Hepatic stellate cell (primary cell): ENCODE data around the gene NSMCE1.
A peak's percentile ranks its signal among the peaks of the same experiment; 100 is the strongest.

Source experiments
- DNase-seq: peaks from one replicate; pipeline ENCODE4 v3.0.0; 2011; ENCODE audit warnings: low spot score

The NSMCE1 gene

DNA sequence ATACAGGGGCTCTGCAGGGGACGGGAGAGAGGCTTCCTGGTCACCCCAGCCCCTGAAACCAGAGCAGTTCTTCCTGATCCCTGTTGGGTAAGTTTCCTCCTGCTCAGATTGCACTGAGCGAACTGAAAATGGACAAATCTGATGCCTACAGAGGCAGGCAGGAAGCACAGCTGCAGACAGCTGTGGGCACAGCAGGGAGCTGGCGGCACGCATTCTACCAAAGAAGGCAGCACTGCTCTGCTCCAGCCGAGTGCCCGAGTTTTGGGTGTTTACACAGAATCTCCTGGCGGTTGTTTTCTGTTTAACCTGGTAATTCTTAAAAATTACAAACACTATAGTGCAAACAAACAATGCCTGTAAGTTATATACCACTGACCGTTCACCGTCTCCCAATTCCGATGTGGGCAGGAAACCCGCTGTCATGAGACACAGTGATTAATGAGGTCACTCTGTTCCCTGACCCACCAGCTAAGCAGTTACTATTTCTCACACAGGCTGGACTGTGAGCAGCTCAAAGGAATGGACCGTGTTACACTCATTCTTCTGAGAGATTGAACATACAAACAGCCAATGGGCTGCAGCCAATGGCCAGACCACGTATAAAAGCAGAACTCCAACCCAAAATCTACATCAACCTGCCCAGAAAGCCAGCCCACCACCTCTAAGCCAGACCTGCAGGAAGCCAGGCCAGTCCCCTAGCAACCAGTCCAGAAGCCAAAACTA lies 25.5 kb downstream of the NSMCE1 start:
- peak; percentile 82 for DNase-seq

DNA sequence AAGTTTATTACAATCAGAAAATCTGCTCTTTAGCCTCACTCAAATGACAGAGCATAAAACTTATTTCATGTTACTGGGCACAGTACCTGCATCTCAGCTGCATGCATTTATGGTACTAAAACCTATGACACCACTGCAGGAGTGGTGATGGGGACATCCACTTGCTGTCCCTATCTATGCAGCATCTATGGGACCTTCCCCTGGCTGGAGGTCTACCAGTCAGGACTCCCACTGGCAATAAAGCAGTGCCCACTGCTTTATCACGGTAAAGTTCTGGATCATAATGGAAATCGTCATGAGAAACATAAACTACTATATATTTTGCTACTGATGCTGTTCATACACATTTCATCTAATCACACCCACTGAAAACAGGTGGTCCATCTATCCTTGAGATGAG lies 26.2 kb downstream of the NSMCE1 start:
- no peak for DNase-seq

- DNase-seq = peak; percentile 38
Measured at GRCh38 chr16:27241658-27242057, 26.9 kb downstream of the NSMCE1 start.

DNA sequence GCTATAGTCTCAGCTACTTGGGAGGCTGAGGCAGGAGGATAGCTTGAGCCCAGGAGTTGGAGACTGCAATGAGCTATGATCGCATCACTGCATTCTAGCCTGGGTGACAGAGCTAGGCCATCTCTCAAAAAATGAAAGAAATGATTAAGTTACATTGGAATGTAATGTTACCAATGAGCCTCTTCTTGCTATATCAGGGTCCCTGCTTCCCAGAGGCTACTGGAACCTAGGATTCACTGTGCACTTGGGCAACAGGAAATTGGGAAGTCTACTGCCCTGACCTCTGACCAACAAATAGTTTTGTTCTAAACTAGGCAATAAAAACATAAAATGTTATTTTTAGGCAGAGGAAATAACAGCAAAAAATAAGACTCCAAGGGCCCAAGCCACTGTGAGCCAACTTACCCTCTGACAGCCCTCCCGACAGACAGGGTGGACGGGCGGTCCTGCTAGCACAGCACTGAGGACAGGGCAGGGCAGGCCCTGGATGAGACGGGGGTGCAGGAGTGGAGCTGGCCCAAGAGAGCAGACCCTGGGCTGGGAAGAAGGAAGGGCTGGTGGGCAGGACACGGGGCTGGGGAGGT lies 27.5 kb downstream of the NSMCE1 start:
- DNase-seq = peak; percentile 75

- DNase-seq = no peak
Measured at GRCh38 chr16:27239906-27240655, 28.5 kb downstream of the NSMCE1 start.

DNA sequence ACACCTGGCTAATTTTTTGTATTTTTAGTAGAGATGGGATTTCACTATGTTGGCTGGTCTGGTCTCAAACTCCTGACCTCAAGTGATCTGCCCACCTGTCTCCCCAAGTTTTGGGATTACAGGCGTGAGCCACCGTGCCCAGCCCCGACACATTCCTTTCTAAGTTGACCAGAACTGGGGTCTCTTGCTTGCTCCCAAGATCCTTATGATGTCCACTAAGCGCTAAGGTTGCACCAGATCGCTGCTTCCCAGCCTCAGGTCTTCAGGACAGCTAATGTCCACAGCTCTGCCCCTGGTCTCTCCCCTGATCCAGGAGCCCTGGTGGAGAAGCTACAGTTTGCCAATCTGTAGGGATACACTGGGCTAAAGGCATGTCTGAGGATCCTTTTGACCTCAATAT lies 29.5 kb downstream of the NSMCE1 start:
- no peak for DNase-seq

DNA sequence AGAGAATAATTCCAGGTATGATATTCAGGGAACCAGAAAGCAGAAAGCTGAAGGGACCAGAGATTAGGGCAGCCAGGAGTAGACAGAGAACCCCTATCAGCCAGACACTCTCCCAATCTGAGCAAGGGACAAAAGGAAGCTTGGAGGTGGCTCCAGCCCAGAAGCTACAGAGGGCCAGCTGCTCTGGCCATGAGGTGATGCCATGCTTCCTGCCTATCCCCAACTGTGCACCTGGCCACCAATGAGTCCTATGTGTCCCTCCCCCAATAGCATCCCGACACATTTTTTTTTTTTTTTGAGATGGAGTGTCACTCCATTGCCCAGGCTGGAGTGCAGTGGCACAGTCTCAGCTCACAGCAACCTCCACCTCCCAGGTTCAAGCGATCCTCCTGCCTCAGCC lies 30.0 kb downstream of the NSMCE1 start:
- DNase-seq = no peak

GRCh38 chr16:27238016-27238587 lies 30.5 kb downstream of the NSMCE1 start:
- no peak for DNase-seq

DNA sequence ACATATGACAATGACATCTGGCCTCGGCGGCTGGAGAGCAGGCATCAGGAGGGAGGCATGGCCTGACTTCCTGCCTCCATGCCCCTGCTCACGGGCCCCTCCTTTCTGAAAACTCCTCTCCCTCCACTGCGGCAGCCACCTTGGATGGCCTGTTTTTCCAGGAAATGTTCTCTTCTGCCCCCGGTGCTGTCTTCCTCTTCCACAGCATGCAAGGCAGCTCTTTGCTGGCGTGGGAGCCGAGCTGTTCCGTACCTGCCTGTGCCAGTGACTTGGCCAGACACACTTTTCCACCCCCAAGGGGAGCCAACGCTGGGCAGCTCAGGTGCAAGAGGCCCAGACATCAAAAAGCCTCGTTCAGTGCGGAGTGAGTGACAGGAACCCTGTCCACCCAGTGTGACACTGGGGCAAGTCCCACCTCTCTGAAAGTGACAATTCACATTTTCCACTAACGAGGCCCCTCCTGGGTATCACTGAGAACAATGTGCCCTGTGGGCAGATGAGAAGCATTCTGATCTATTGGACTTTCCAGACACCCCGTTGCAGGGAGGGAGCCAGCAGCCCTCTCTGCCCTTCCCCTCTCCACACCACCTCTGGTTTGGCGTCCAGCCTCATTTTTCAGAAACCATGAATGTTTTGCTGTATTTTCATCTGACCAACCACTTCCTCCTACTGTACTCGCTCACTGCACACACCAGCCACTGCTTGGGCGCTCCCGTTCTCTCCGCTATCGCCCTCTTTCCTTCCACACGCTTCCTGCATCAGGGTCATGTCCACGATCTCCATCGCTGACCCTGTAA lies 31.2 kb downstream of the NSMCE1 start:
- DNase-seq = no peak

GRCh38 chr16:27236635-27237218 lies 31.8 kb downstream of the NSMCE1 start:
- DNase-seq = no peak

- no peak for DNase-seq
Measured at GRCh38 chr16:27235938-27236245, 32.7 kb downstream of the NSMCE1 start.

DNA sequence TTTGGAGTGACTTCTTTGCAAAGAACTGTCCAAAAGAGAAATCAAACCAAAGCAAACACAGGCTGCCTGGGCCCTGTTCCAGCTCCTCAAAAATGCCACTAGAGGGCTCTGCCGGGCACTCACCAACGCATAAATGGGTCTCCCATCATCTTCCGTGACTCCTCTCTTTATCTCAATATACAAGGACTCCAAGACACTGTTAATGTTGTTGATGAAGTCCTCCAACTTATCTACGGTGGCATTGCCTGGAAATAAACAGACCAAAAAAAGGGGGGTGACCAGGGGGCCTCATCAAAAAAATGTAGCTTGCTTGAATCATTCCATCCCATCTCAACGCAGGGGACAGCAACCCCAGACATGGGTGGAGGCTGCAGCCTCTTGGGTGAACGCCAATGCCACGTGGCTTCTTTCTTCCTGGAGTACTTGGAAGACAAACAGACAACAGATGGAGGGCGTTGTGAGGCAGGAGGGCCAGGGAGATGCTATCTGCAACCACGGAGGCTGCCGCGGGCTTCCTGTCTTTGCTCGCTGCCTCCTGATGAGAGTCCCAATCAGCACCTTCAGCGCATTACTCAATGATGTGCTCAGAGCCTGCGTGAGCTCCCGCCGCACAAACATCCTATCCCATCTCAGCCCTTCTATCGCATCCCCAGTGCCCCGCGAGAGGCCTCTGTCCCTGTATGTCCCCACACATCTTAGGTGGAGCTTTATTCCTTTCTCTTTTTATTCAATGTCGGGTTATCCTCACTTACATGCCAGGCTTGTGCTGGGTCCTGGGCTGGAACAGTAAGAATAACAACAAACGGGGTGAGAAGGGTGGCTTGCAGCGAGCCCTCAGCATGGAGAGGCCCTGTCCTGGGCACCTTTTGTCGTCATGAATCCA lies 33.3 kb downstream of the NSMCE1 start:
- DNase-seq = peak; percentile 82

- no peak for DNase-seq
Measured at GRCh38 chr16:27234603-27235002, 34.0 kb downstream of the NSMCE1 start.

DNA sequence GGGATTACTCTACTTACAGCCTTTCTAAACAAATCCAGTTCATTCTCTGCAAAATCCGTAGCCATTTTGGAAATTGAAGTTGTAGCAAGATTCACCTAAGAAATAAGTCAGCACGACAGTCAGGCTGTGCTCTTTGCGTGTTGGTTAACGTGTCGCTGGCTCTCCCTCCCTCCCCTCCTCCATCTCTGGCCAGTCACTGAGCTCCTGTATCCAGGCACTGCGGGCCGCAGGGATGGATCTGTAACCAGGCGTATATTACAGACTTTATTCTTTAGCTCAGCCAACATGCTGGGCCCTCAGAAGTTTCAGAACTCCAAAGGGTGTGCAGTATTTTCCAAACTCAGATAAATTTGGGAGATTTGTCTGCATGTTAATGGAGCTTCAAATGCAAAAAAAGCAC lies 34.4 kb downstream of the NSMCE1 start:
- no peak for DNase-seq

- DNase-seq = no peak
Measured at GRCh38 chr16:27233731-27234130, 34.8 kb downstream of the NSMCE1 start.

DNA sequence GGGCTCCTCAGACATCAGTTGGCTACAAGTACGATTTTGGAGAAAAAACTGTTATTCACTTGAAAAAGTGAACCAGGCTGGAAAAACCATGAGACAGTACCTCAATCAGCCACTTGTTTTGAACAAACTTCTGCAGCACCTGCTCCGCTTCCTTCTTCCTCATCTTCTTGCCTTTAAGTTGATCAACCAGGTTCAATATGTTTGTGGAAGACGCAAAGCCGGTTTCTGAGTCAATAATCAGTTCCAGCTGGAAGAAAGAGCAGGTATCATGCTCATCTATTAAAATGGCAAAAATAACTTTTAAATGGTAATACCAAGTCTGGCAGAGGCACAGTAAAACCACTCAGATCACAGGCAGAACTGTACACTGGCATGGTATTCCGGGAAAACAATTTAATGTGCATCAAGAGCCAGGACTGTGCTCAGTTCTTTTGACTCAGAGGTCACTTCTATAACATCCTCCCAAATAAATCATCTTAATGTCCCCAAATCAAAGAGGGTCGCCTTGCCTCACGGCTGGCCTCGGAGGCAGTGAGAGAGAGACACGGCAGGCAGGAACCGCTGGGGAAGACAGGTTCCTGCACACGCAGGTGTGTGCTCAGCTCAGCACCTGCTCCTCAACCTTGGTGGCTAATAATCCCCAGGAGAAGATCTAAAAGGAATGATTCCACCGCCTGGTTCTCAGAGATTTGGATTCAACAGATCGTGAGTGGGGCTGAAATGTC lies 35.5 kb downstream of the NSMCE1 start:
- DNase-seq = no peak

DNA sequence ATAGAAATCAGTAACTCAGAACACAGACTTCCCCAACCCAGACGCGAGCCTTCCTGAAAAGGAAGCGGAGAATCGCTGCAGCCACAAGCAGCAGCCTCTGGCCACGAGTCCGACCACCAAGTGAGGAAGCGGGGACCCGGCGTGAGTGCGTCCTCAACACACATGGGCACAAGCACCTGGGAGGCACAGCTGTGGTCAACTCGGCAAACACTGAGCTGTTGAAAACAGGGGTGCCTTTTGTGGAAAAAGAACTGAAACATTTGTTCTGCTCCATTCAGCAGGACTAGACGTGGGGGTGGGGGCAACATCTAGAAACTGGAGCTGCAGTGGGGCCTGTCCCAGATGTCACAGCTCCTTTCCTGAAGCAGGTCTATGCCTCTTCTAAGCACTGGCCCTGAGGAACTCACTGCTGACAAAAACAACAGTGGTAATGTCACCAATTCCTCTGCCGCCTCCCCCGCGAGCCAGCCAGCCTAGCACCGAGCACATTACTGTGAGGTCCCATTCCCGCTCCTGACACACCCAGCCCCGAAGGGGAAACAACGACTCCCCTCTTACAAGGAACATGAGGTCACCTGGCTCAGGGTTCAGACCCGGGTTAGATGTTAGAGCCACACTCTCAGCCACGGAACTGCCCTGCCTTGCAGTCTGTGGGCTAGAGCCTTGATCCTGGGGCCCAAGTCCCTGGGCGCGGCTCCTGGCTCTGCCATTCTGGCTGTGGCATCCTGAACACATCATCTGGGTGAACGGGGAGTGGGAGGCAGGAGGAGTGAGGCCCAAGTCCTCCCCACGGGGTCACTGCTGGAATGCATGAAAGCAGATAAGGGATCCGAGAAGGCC lies 36.3 kb downstream of the NSMCE1 start:
- DNase-seq = no peak

DNA sequence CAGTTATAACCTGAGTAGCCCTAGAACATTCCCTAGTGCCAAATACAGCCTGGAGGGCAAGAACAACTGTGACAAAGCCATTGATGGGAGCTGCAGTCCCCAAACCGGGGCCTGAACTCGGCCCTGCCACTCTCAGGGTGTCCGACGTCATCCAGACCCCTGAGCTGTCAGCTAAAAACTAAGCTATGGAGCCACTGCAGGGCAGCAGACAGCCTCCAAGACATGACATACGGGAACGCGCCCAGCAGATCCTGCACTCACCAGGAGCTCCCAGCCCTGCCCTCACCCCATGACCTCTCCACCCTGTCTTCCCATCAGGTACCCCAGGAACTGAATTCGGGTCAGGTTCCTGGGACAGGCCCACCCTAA lies 36.9 kb downstream of the NSMCE1 start:
- no peak for DNase-seq

DNA sequence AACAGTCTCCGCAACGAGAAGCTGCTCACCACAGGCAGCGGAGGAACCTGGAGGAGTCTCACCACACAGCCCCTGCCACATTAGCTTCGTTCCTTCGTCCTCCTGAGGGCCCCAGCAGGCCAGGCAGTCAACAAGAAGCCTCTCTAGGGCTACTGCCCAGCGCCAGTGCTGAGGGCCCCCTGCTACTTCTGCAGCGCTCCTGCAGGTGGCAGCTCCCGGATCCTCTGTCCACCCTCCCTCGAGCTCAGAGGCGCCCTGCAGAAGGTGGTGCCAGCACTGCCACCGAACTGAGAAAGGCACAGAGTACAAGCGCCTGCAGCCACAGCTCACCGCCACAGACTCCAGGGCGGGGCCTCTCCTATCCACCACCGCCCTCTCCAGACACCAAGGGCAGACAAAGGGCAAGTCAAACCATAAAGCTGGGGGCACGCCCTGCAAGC lies 38.0 kb downstream of the NSMCE1 start:
- no peak for DNase-seq
